GM21576 (cell line): ENCODE data around the gene TNF.
A peak's percentile ranks its signal among the peaks of the same experiment; 100 is the strongest.

Experiments
- ATAC-seq: cut with Tn5 transposase; IDR thresholded peaks from one replicate; pipeline ENCODE4 v1.9.1; 2021; ENCODE audit warnings: mild to moderate bottlenecking, moderate library complexity; ENCODE audit not compliant: unreplicated experiment

The TNF gene

GRCh38 chr6:31575335-31575901 is at the start of gene TNF:
Gene TNF (plus strand): TSS chr6:31575565. CDS start chr6:31575742, 177 bp downstream.
- no peak for ATAC-seq

- ATAC-seq = no peak
Observed at GRCh38 chr6:31525932-31526591, 49.3 kb upstream of the TNF start.

- ATAC-seq = no peak
Observed at GRCh38 chr6:31528307-31528777, 47.0 kb upstream of the TNF start.

- ATAC-seq = no peak
Observed at GRCh38 chr6:31528821-31529328, 46.5 kb upstream of the TNF start, which contains the start of gene MCCD1. Gene MCCD1 (plus strand): TSS chr6:31528962. CDS start chr6:31529015, 53 bp downstream.

GRCh38 chr6:31529329-31530150 is 45.8 kb upstream of the TNF start:
- ATAC-seq = no peak

- ATAC-seq = no peak
Observed at GRCh38 chr6:31530659-31531058, 44.7 kb upstream of the TNF start.

GRCh38 chr6:31531162-31531561 is 44.2 kb upstream of the TNF start:
- ATAC-seq = no peak

GRCh38 chr6:31531771-31532643 is 43.4 kb upstream of the TNF start:
- ATAC-seq = no peak

- no peak for ATAC-seq
Observed at GRCh38 chr6:31532644-31533454, 42.5 kb upstream of the TNF start.

GRCh38 chr6:31533455-31533841 is 41.9 kb upstream of the TNF start:
- ATAC-seq = no peak

- ATAC-seq = no peak
Observed at GRCh38 chr6:31534011-31534410, 41.4 kb upstream of the TNF start.

- no peak for ATAC-seq
Observed at GRCh38 chr6:31534521-31535040, 40.8 kb upstream of the TNF start.

GRCh38 chr6:31535538-31536324 is 39.6 kb upstream of the TNF start:
- ATAC-seq = no peak

GRCh38 chr6:31538805-31539400 is 36.5 kb upstream of the TNF start:
- no peak for ATAC-seq

- no peak for ATAC-seq
Observed at GRCh38 chr6:31540640-31541039, 34.7 kb upstream of the TNF start.

- ATAC-seq = peak; percentile 5
Observed at GRCh38 chr6:31541059-31541657, 34.2 kb upstream of the TNF start.

- peak; percentile 49 for ATAC-seq
Observed at GRCh38 chr6:31541658-31542521, 33.5 kb upstream of the TNF start, which contains the start of gene DDX39B. Gene DDX39B (minus strand): TSS chr6:31542003. CDS start chr6:31540532, 1,471 bp downstream.
